NK-92 (cell line): ENCODE results near the gene SLC17A9.

Experiments
- DNase-seq: peaks from one replicate; lab custom pipeline; 2025; ENCODE audit not compliant: unreplicated experiment; lab: John Stamatoyannopoulos, UW

Gene SLC17A9

GRCh38 chr20:62980380-62980960 lies 28.0 kb downstream of the SLC17A9 start:
- DNase-seq, result no peak

GRCh38 chr20:62980970-62981369 lies 28.5 kb downstream of the SLC17A9 start:
- no peak for DNase-seq

- no peak for DNase-seq
These were observed 29.9 kb downstream of the SLC17A9 start for GRCh38 chr20:62982124-62983075.

GRCh38 chr20:62983210-62983609 lies 30.7 kb downstream of the SLC17A9 start:
- DNase-seq, result no peak

DNA sequence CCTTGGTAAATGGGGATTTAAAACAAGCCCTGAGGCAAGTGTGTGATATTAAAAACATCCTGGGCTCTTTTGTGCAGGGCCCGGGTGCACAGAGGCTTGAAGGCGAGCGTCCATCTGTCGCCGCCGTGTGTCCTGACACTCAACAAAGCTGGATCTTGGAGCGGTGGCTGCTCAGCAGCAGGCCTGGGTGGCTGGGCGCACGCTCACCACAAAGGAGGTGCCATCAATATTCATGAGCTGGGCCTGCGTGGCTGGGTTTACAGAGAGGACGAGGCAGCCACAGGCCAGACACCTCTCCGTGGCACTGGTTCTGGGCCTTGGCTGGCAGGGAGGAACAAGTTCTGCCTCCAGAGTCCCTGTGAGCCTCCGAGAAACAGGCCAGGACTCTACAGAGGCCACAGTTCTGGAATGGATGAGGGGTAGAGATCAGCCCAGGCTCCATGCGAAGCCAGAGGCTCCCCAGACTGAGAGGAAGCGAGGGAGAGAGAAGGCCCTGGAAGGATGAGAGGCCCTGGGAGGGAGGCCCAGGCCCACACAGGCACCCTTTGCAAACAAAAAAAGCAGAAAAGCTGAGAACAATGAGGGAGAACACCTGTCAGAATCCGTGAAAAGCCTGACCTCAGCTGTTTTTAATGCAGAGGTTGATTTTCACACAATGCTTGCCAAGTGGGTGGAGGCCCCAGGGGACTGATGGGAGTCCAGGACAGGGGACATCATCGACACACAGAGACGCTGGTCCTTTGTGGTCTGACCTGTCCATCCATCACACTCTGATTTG lies 32.3 kb downstream of the SLC17A9 start:
- no peak for DNase-seq

DNA sequence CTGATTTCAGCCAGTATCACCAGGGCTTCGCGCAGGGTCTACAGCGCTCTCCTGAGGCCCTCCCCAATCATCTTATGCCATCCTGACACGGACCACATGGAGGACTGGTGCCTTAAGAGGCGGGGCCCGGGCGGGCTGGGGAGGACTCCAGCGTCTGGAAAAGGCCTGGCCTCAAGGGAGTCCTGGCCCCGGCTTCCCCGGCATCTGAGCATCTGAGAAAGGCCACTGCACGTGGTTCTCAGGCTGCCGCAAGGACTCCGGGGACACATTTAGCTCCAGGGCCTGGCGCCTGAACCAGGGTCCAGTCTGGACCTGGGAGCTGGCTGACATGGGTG lies 32.9 kb downstream of the SLC17A9 start:
- no peak for DNase-seq

DNA sequence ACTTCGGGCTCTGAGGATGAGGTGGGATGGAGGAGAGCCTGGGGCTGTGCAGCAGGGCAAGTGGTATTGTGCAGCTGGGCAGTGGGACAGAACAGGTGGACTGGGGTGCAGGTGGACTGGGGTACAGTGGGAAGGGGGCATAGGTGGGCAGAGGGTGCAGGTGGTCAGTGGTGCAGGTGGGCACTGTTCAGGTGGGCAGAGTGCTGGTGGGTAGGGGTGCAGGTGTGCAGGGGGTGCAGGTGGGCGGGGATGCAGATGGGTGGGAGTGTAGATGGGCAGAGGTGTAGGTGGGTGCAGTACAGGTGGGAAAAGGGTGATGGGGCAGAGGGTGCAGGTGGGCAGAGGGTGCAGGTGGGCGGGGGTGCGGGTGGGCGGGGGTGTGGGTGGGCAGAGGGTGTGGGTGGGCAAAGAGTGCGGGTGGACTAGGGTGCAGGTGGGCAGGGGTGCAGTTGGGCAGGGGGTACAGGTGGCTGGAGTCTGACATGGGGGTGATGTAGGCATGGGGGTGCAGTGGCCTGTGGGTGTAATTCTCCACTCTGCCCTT lies 33.8 kb downstream of the SLC17A9 start:
- no peak for DNase-seq

DNA sequence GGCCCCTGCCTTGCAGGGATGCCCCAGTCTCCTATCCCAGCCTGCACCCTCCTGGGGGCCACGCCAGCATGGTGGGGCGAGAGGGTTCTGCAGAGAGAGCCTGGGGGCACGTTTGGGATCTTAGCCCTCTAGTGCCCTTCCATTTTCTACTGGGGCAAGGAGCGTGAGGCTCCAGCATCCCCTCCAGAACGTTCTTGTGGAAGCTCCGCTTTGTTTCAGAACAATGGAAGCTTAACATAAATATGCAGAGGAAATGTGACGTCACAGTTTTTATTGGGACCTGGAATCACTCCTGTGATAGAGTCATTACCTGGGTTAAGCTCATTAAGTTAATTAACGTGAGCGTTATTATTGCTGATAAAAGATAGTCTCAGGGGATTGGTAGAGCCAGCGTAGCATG lies 34.6 kb downstream of the SLC17A9 start:
- no peak for DNase-seq

- no peak for DNase-seq
These were observed 36.7 kb downstream of the SLC17A9 start for GRCh38 chr20:62989201-62989601.

DNA sequence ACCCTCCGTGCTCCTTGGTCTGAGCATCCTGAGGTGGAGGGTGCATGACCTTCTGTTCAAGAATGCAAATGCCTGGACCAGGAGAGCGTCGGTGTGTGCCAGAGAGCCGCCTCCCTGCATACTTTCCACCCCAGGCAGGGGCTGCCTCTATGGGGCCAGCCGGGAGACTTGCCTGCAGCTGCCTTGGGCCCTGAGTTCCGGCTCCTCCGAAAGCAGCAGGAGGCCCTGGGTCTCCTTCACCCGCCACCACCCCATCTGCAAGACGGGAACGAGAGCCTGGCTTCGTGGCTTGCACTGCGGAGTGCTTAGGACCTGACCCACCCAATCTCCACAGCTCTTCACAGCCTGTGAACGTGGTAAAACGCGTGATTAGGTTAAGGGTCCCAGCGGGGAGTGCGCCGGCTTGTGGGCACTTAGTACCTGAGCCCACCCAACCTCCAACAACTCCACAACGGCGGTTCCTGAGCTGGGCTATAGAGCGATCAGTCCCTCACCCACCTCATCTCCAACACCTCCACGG lies 37.9 kb downstream of the SLC17A9 start:
- DNase-seq, result no peak

DNA sequence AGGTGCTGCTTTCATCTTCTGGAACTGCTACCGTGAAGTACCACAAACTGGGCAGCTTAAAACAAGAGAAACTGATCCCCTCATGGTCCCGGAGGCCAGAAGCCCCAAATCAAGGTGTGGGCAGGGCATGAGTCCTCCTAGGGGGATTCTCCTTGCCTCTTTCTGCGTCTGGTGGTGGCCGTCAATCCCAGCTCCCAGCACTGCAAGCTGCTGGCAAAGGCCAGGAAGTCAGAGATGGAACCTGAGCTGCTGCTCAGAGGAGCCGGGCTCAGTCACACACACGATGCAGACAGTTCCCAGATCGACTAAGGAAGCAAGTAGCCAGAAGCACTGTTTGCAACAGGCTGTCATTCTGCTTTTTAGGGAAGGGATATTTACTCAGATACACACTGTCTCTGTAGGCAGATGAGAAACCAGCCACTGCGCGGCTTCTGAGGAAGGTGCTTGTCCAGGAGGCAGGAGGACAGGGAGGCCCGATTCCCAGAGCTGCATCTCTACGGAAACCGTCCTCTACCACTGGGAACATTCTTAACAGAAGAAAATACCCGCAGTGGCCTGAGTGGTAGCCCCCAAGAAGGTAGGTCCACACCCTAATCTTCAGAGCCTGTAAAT lies 38.8 kb downstream of the SLC17A9 start:
- no peak for DNase-seq

- no peak for DNase-seq
These were observed 39.4 kb downstream of the SLC17A9 start for GRCh38 chr20:62991863-62992262.

DNA sequence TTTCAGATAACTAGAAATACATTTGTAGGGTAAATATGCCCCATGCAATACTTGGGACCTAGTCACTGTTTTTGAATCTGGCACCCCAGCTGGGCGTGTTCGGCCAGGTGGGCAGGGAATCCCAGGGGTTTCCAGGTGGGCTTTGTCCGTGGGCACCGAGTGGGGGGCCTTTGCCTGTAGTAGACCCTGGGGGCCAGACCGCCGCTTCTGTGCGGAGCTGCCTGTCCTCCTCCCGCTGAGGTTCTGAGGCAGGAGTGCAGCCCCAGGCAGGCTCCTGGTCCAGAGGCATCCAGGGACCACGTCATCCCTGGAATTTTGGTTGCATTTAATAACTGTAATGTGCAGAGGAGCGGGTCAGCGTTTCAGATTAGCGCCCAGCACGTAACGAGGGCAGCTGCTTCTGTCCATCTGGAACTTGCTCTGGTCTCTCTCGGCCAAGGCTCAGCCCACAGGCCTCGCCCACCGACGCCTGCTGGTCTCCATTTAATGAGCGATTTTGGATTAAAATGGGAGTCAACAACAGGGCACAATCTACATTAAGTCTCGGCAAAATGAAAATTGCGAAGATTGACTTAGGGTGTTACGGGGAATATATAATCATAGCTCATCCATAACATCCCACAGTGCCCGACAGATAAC lies 41.5 kb downstream of the SLC17A9 start:
- DNase-seq, result no peak

- no peak for DNase-seq
These were observed 42.4 kb downstream of the SLC17A9 start for GRCh38 chr20:62994869-62995281.

DNA sequence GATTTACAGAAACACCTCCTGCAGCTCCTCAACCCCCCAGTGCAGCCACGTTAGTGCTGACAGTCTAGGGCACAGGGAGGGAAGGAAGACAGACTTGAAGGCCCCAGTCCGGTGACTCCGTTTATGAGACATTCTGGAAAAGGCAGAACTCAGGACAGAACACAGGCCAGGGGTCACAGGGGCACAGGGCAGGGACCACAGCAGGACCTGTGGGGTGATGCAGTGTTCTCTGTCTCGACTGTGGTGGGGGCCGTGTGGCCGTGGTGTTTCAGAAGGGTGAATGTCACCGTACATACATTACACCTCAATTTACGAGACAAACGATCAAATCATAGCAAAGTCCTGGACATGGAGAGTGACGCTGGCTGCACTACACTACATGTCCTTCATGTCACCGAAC lies 43.0 kb downstream of the SLC17A9 start:
- no peak for DNase-seq

GRCh38 chr20:62995898-62996595 lies 43.5 kb downstream of the SLC17A9 start:
- DNase-seq, result no peak

GRCh38 chr20:62996596-62996982 lies 44.1 kb downstream of the SLC17A9 start:
- no peak for DNase-seq

GRCh38 chr20:62997417-62998035 lies 45.0 kb downstream of the SLC17A9 start:
- no peak for DNase-seq

GRCh38 chr20:62998449-62998848 lies 45.9 kb downstream of the SLC17A9 start:
- no peak for DNase-seq
